Caco-2 (cell line): ENCODE measurements around the gene SMYD3. TPM values are rescaled to one million over a fixed set of nuclear protein-coding genes. Genes with fewer than 3 reads are reported as not detected.

Source experiments
- BruUV-seq: library from RNA; stranded (reverse); fragments of 400-500 nt; replicated peaks from 2 replicates; lab custom pipeline; 2021; lab: Mats Ljungman, UMichigan
- CTCF ChIA-PET: fragments of 300-600 bp; sonication (Branson Sonifier 250); formaldehyde crosslinking; loops from one replicate; lab custom pipeline; 2022; ENCODE audit warnings: antibody characterized with exemption; lab: Charles Lee
- POLR2A ChIA-PET: fragments of 300-600 bp; sonication (Branson Sonifier 250); formaldehyde crosslinking; loops from one replicate; lab custom pipeline; 2022; ENCODE audit warnings: antibody characterized with exemption; lab: Charles Lee
- DNase-seq, 2 experiments: peaks; one replicate each; pipeline versions ENCODE4 v3.0.0 to v3.0.0-alpha.2; 2020 to 2022
- H3K27me3 ChIP-seq: replicated peaks from 2 replicates; pipeline ENCODE4 v1.6.0; 2011; ENCODE audit warnings: low read length; ENCODE audit not compliant: control insufficient read depth, insufficient read depth
- H3K36me3 ChIP-seq: 2 replicates; pipeline ENCODE4 v1.5.1; 2011; ENCODE audit warnings: low read length; ENCODE audit not compliant: control insufficient read depth, insufficient read depth
- H3K4me1 ChIP-seq: fragments of 250-450 bp; sonication (Bioruptor Pico); 2 replicates; pipeline ENCODE4 v1.5.1; 2020; ENCODE audit warnings: mild to moderate bottlenecking
- H3K4me3 ChIP-seq: 2 replicates; pipeline ENCODE4 v1.5.1; 2011; ENCODE audit warnings: low read depth, mild to moderate bottlenecking, control low read depth, low read length
- H3K9me3 ChIP-seq: fragments of 250-450 bp; sonication (Bioruptor Pico); 2 replicates; pipeline ENCODE4 v1.5.1; 2020; ENCODE audit warnings: mild to moderate bottlenecking, moderate library complexity
- H3K27ac Mint-ChIP-seq: one replicate; pipeline ENCODE4 v1.8.0; 2022; ENCODE audit warnings: mixed read lengths; ENCODE audit not compliant: unreplicated experiment
- H3K27me3 Mint-ChIP-seq: one replicate; pipeline ENCODE4 v1.8.0; 2022; ENCODE audit warnings: mixed read lengths; ENCODE audit not compliant: insufficient read depth, unreplicated experiment
- H3K36me3 Mint-ChIP-seq: one replicate; pipeline ENCODE4 v1.8.0; 2022; ENCODE audit warnings: mild to moderate bottlenecking, mixed read lengths; ENCODE audit not compliant: insufficient read depth, unreplicated experiment
- H3K4me1 Mint-ChIP-seq: one replicate; pipeline ENCODE4 v1.8.0; 2022; ENCODE audit warnings: low read depth, mixed read lengths; ENCODE audit not compliant: unreplicated experiment
- H3K4me3 Mint-ChIP-seq: one replicate; pipeline ENCODE4 v1.8.0; 2022; ENCODE audit warnings: mild to moderate bottlenecking, moderate library complexity, mixed read lengths; ENCODE audit not compliant: unreplicated experiment
- H3K9me3 Mint-ChIP-seq: one replicate; pipeline ENCODE4 v1.8.0; 2022; ENCODE audit warnings: mixed read lengths; ENCODE audit not compliant: unreplicated experiment
- intact Hi-C: fragments of 100-400 bp; cut with micrococcal nuclease; formaldehyde crosslinking; loops from one replicate; pipeline ENCODE4 v1.10.0; 2022; ENCODE audit not compliant: unreplicated experiment
- total RNA-seq: library from RNA; stranded (reverse); gene quantifications from 2 replicates; pipeline ENCODE4 v1.2.3, GENCODE V29; 2022
- TF ChIP-seq, protein P1 (sequence below), 2 experiments: fragments of 200-600 bp in 1 of 2; IDR thresholded peaks; 1 replicate in 1 of 2; 2 replicates in 1 of 2; pipeline versions ENCODE4 v1.5.1 to v1.8.0; 2011 to 2022; ENCODE audit warnings: antibody characterized with exemption in 1 of 2, control low read depth in 1 of 2, inconsistent platforms in 1 of 2, low read depth in 1 of 2, low read length in 1 of 2, mild to moderate bottlenecking in 1 of 2, moderate library complexity in 1 of 2; ENCODE audit not compliant: insufficient read depth in 1 of 2, severe bottlenecking in 1 of 2, unreplicated experiment in 1 of 2

Gene SMYD3
- total RNA-seq, 1 experiment from 2014 or later: 33.0 TPM

DNA sequence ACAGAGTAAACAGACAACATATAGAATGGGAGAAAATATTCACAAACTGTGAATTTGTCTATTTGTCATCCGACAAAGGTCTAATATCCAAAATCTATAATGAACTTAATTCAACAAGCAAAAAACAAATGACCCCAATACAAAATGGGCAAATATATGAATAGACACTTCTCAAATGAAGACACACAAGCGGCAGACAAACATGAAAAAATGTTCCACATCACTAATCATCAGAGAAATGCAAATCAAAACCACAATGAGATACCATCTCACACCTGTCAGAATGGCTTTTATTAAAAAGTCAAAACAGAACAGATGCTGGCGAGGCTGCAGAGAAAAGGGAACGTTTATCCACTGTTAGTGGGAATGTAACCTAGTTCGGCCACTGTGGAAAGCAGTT is 72.7 kb downstream of the SMYD3 start:
- H3K4me3 ChIP-seq: no peak overlapping the region
- H3K9me3 Mint-ChIP-seq: peaks cover 15% of the 10 kb centered on the region
- H3K27me3 Mint-ChIP-seq: no peaks in the 10 kb centered on the region
- no peaks in the 10 kb centered on the region for H3K36me3 Mint-ChIP-seq
- H3K9me3 ChIP-seq: peaks cover 3% of the 10 kb centered on the region; the same call in 1 of the 2 replicates
- no peaks in the 10 kb centered on the region for H3K27me3 ChIP-seq
- POLR2A ChIA-PET: no interaction called here
- no peaks in the 10 kb centered on the region for H3K36me3 ChIP-seq
- CTCF ChIA-PET: no interaction called here
- no peak overlapping the region for H3K4me3 Mint-ChIP-seq
- TF ChIP-seq, protein P1, sequence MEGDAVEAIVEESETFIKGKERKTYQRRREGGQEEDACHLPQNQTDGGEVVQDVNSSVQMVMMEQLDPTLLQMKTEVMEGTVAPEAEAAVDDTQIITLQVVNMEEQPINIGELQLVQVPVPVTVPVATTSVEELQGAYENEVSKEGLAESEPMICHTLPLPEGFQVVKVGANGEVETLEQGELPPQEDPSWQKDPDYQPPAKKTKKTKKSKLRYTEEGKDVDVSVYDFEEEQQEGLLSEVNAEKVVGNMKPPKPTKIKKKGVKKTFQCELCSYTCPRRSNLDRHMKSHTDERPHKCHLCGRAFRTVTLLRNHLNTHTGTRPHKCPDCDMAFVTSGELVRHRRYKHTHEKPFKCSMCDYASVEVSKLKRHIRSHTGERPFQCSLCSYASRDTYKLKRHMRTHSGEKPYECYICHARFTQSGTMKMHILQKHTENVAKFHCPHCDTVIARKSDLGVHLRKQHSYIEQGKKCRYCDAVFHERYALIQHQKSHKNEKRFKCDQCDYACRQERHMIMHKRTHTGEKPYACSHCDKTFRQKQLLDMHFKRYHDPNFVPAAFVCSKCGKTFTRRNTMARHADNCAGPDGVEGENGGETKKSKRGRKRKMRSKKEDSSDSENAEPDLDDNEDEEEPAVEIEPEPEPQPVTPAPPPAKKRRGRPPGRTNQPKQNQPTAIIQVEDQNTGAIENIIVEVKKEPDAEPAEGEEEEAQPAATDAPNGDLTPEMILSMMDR (IDR thresholded peaks at IDR 0.05; ENCODE audit: insufficient read depth in 1 of 2, low read depth in 1 of 2, low read length in 1 of 2, severe bottlenecking in 1 of 2, unreplicated experiment in 1 of 2): no peak
- H3K4me1 Mint-ChIP-seq: peaks cover 14% of the 10 kb centered on the region
- H3K27ac Mint-ChIP-seq: no peak overlapping the region
- intact Hi-C loops: no loop called here
- no peak for DNase-seq
- H3K4me1 ChIP-seq: peaks cover 19% of the 10 kb centered on the region
- no TSS peak for BruUV-seq

GRCh38 chr1:246428542-246429308 is 78.4 kb downstream of the SMYD3 start:
- BruUV-seq: no TSS peak
- no peak overlapping the region for H3K4me3 ChIP-seq
- POLR2A ChIA-PET: no interaction called here
- no peaks in the 10 kb centered on the region for H3K36me3 ChIP-seq
- CTCF ChIA-PET: interaction anchor here (0.5 kb wide), 1 partner anchor 49 kb away, joined by 3 read pairs; no protein-coding TSS in a partner anchor
- no peaks in the 10 kb centered on the region for H3K27me3 ChIP-seq
- Mint-ChIP-seq H3K9me3 (peaks cover 15% of the 10 kb centered on the region), H3K27ac (peak overlapping the region; percentile 9), H3K4me1 (peaks cover 23% of the 10 kb centered on the region), H3K36me3 (no peaks in the 10 kb centered on the region), H3K27me3 (no peaks in the 10 kb centered on the region), H3K4me3 (no peak overlapping the region)
- TF ChIP-seq, protein P1 (IDR thresholded peaks at IDR 0.05; ENCODE audit: insufficient read depth in 1 of 2, low read depth in 1 of 2, low read length in 1 of 2, severe bottlenecking in 1 of 2, unreplicated experiment in 1 of 2): no peak
- peaks cover 18% of the 10 kb centered on the region for H3K4me1 ChIP-seq
- intact Hi-C loops: no loop called here
- no peak for DNase-seq
- H3K9me3 ChIP-seq: no peaks in the 10 kb centered on the region; the same call in 1 of the 2 replicates

GRCh38 chr1:246427611-246428010 is 79.5 kb downstream of the SMYD3 start:
- no peak overlapping the region for H3K27ac Mint-ChIP-seq
- intact Hi-C loops: no loop called here
- Histone ChIP-seq H3K27me3 (no peaks in the 10 kb centered on the region), H3K36me3 (no peaks in the 10 kb centered on the region), H3K4me3 (no peak overlapping the region), H3K9me3 (no peaks in the 10 kb centered on the region), H3K4me1 (peaks cover 20% of the 10 kb centered on the region)
- no peaks in the 10 kb centered on the region for H3K36me3 Mint-ChIP-seq
- ChIA-PET CTCF (no interaction called here), POLR2A (no interaction called here)
- H3K4me3 Mint-ChIP-seq: no peak overlapping the region
- no TSS peak for BruUV-seq
- H3K9me3 Mint-ChIP-seq: peaks cover 15% of the 10 kb centered on the region
- peaks cover 23% of the 10 kb centered on the region for H3K4me1 Mint-ChIP-seq
- TF ChIP-seq, protein P1 (IDR thresholded peaks at IDR 0.05; ENCODE audit: insufficient read depth in 1 of 2, low read depth in 1 of 2, low read length in 1 of 2, severe bottlenecking in 1 of 2, unreplicated experiment in 1 of 2): no peak
- no peaks in the 10 kb centered on the region for H3K27me3 Mint-ChIP-seq
- DNase-seq: no peak
